Liver (tissue), 3 donors: Measurements from ENCODE around the gene STK40.

Experiments
- ATF3 ChIP-seq: IDR thresholded peaks from 2 replicates; pipeline ENCODE4 v1.6.1; 2016; ENCODE audit warnings: antibody characterized with exemption
- CTCF ChIP-seq: fragments of 150-350 bp; IDR thresholded peaks from 2 replicates; pipeline ENCODE4 v1.5.1; 2017; ENCODE audit warnings: improper control_type of control experiment, low read depth, low read length; ENCODE audit not compliant: missing input control
- EGR1 ChIP-seq, 2 donors: IDR thresholded peaks; 2 replicates each; pipeline ENCODE4 v1.6.1; 2016 to 2018; ENCODE audit warnings: antibody characterized with exemption in 2 of 2, low read depth in 2 of 2
- FOXA1 ChIP-seq: IDR thresholded peaks from 2 replicates; pipeline ENCODE4 v1.6.1; 2016; ENCODE audit warnings: antibody characterized with exemption
- HNF4A ChIP-seq, 2 donors: conservative IDR thresholded peaks; 2 replicates each; pipeline ENCODE4 v1.6.1; 2016; ENCODE audit warnings: antibody characterized with exemption in 2 of 2, mild to moderate bottlenecking in 2 of 2
- JUND ChIP-seq, 2 donors: IDR thresholded peaks; 2 replicates each; pipeline ENCODE4 v1.6.1; 2016; ENCODE audit warnings: antibody characterized with exemption in 2 of 2
- MAX ChIP-seq: IDR thresholded peaks from 2 replicates; pipeline ENCODE4 v1.6.1; 2016; ENCODE audit warnings: antibody characterized with exemption
- RAD21 ChIP-seq, 2 donors: IDR thresholded peaks; 2 replicates each; pipeline ENCODE4 v1.6.1; 2016; ENCODE audit warnings: antibody characterized with exemption in 2 of 2, mild to moderate bottlenecking in 2 of 2
- REST ChIP-seq: IDR thresholded peaks from 2 replicates; pipeline ENCODE4 v1.6.1; 2016; ENCODE audit warnings: antibody characterized with exemption, mild to moderate bottlenecking
- SP1 ChIP-seq: IDR thresholded peaks from 2 replicates; pipeline ENCODE4 v1.6.1; 2018; ENCODE audit warnings: antibody characterized with exemption, mild to moderate bottlenecking
- TAF1 ChIP-seq: conservative IDR thresholded peaks from 2 replicates; pipeline ENCODE4 v1.6.1; 2016; ENCODE audit warnings: antibody characterized with exemption, mild to moderate bottlenecking
- YY1 ChIP-seq: IDR thresholded peaks from 2 replicates; pipeline ENCODE4 v1.6.1; 2016; ENCODE audit warnings: antibody characterized with exemption, mild to moderate bottlenecking
- donor health status: healthy.
- donor health status: healthy.

- TF ChIP-seq SP1 (no peak), CTCF (no peak), FOXA1 (no peak), EGR1 (IDR thresholded peaks at IDR 0.05; ENCODE audit: low read depth in 2 of 2) (no peak), JUND (IDR thresholded peaks at IDR 0.05) (no peak), HNF4A (conservative IDR thresholded peaks at IDR 0.05) (no peak), MAX (no peak), RAD21 (IDR thresholded peaks at IDR 0.05) (no peak), REST (no peak), TAF1 (no peak), ATF3 (no peak), YY1 (no peak)
Measured at GRCh38 chr1:36304521-36304920, 81.2 kb downstream of the STK40 start.
